ENCODE results near the gene UBL4A.

The UBL4A gene

GRCh38 chrX:154467556-154467955 is 18.9 kb downstream of the UBL4A start:
- ATAC-seq, result no peak
- TF ChIP-seq PPARA (CRISPR knock-in tag; IDR thresholded peaks at IDR 0.05; ENCODE audit: borderline replicate concordance) (no peak), ZNF8 (CRISPR knock-in tag; IDR thresholded peaks at IDR 0.05) (no peak), OSR1 (CRISPR knock-in tag; IDR thresholded peaks at IDR 0.05) (no peak), ZFP30 (CRISPR knock-in tag; IDR thresholded peaks at IDR 0.05) (no peak), ZNF565 (CRISPR knock-in tag; conservative IDR thresholded peaks at IDR 0.05; ENCODE audit: low read depth) (no peak), CSRNP3 (CRISPR knock-in tag; IDR thresholded peaks at IDR 0.05) (no peak)

GRCh38 chrX:154466907-154467306 is 19.5 kb downstream of the UBL4A start:
- TF ChIP-seq, protein P1, sequence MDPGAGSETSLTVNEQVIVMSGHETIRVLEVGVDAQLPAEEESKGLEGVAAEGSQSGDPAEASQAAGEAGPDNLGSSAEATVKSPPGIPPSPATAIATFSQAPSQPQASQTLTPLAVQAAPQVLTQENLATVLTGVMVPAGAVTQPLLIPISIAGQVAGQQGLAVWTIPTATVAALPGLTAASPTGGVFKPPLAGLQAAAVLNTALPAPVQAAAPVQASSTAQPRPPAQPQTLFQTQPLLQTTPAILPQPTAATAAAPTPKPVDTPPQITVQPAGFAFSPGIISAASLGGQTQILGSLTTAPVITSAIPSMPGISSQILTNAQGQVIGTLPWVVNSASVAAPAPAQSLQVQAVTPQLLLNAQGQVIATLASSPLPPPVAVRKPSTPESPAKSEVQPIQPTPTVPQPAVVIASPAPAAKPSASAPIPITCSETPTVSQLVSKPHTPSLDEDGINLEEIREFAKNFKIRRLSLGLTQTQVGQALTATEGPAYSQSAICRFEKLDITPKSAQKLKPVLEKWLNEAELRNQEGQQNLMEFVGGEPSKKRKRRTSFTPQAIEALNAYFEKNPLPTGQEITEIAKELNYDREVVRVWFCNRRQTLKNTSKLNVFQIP (CRISPR knock-in tag; IDR thresholded peaks at IDR 0.05; ENCODE audit: borderline replicate concordance, low read depth), result no peak
- no peak for TF ChIP-seq SNAI2 (CRISPR knock-in tag; IDR thresholded peaks at IDR 0.05)
- no peak for TF ChIP-seq GLIS3 (CRISPR knock-in tag; IDR thresholded peaks at IDR 0.05)
- ATAC-seq, result no peak

DNA sequence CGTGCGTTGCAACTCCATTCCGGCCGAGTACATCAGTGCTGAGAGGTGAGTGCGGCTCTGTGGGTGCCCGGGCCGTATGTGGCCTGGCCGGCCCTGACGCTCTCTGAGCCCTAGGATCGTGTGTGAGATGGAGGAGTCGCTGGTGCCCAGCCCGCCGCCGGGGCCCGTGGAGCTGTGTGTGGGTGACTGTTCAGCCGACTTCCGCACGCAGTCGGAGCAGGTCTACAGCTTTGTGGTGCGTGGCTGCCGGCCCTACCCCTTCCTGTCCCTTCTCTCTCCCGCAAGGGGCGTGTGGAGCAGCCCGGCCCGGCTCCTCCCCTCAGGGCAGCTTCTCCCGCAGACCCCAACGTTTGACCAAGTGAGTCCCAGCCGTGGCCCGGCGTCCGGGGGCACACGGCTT is 20.4 kb downstream of the UBL4A start:
- TF ChIP-seq CSRNP3 (CRISPR knock-in tag; IDR thresholded peaks at IDR 0.05) (no peak), OSR1 (CRISPR knock-in tag; IDR thresholded peaks at IDR 0.05) (no peak), ZNF70 (CRISPR knock-in tag; IDR thresholded peaks at IDR 0.05) (no peak), ZNF8 (CRISPR knock-in tag; IDR thresholded peaks at IDR 0.05) (no peak), TOX (CRISPR knock-in tag; IDR thresholded peaks at IDR 0.05; ENCODE audit: borderline replicate concordance) (no peak), ZFP3 (CRISPR knock-in tag; IDR thresholded peaks at IDR 0.05) (no peak), CREB5 (CRISPR knock-in tag; IDR thresholded peaks at IDR 0.05; ENCODE audit: low read depth) (no peak), SNAI2 (CRISPR knock-in tag; IDR thresholded peaks at IDR 0.05) (no peak), ZC3H10 (CRISPR knock-in tag; IDR thresholded peaks at IDR 0.05) (no peak), PPARA (CRISPR knock-in tag; IDR thresholded peaks at IDR 0.05; ENCODE audit: borderline replicate concordance) (no peak), BACH2 (CRISPR knock-in tag; IDR thresholded peaks at IDR 0.05; ENCODE audit: borderline replicate concordance) (no peak), GLIS3 (CRISPR knock-in tag; IDR thresholded peaks at IDR 0.05) (no peak), ISL1 (CRISPR knock-in tag; IDR thresholded peaks at IDR 0.05) (no peak), ZNF565 (CRISPR knock-in tag; conservative IDR thresholded peaks at IDR 0.05; ENCODE audit: low read depth) (no peak)
- TF ChIP-seq, protein P2, sequence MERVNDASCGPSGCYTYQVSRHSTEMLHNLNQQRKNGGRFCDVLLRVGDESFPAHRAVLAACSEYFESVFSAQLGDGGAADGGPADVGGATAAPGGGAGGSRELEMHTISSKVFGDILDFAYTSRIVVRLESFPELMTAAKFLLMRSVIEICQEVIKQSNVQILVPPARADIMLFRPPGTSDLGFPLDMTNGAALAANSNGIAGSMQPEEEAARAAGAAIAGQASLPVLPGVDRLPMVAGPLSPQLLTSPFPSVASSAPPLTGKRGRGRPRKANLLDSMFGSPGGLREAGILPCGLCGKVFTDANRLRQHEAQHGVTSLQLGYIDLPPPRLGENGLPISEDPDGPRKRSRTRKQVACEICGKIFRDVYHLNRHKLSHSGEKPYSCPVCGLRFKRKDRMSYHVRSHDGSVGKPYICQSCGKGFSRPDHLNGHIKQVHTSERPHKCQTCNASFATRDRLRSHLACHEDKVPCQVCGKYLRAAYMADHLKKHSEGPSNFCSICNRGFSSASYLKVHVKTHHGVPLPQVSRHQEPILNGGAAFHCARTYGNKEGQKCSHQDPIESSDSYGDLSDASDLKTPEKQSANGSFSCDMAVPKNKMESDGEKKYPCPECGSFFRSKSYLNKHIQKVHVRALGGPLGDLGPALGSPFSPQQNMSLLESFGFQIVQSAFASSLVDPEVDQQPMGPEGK (CRISPR knock-in tag; IDR thresholded peaks at IDR 0.05; ENCODE audit: borderline replicate concordance), result no peak
- TF ChIP-seq, protein P1 (CRISPR knock-in tag; IDR thresholded peaks at IDR 0.05; ENCODE audit: borderline replicate concordance, low read depth), result no peak
- no peak for ATAC-seq

- ATAC-seq, result no peak
- TF ChIP-seq TOX (CRISPR knock-in tag; IDR thresholded peaks at IDR 0.05; ENCODE audit: borderline replicate concordance), result no peak
- TF ChIP-seq SNAI2 (CRISPR knock-in tag; IDR thresholded peaks at IDR 0.05), result no peak
- TF ChIP-seq ZNF8 (CRISPR knock-in tag; IDR thresholded peaks at IDR 0.05), result no peak
- no peak for TF ChIP-seq RARB (CRISPR knock-in tag; IDR thresholded peaks at IDR 0.05)
- no peak for TF ChIP-seq CSDC2 (CRISPR knock-in tag; IDR thresholded peaks at IDR 0.05)
- no peak for TF ChIP-seq ZNF70 (CRISPR knock-in tag; IDR thresholded peaks at IDR 0.05)
- TF ChIP-seq ZC3H10 (CRISPR knock-in tag; IDR thresholded peaks at IDR 0.05), result no peak
- TF ChIP-seq GLIS3 (CRISPR knock-in tag; IDR thresholded peaks at IDR 0.05), result no peak
- TF ChIP-seq TCF4 (CRISPR knock-in tag; IDR thresholded peaks at IDR 0.05; ENCODE audit: borderline replicate concordance), result no peak
- TF ChIP-seq ZNF565 (CRISPR knock-in tag; conservative IDR thresholded peaks at IDR 0.05; ENCODE audit: low read depth), result no peak
- TF ChIP-seq ZFP30 (CRISPR knock-in tag; IDR thresholded peaks at IDR 0.05), result no peak
- no peak for TF ChIP-seq CREB5 (CRISPR knock-in tag; IDR thresholded peaks at IDR 0.05; ENCODE audit: low read depth)
Measured at GRCh38 chrX:154465601-154466000, 20.8 kb downstream of the UBL4A start.

Data from SK-N-SH treated with all-trans-retinoic acid at 6 μM for 48 hours (cell line).